Activated CD8-positive, alpha-beta memory T cell treated with anti-CD3 and anti-CD28 coated beads, Interleukin-2, amount 50 U/mL, for 1 hour (primary cell): ENCODE data around the gene RNF19B.
"Not testable (repeated sequence)": the region's sequence is repeated elsewhere in the genome, so short reads cannot be mapped to it uniquely, and the experiment has no call there.

Experiments
- DNase-seq: peaks from one replicate; pipeline ENCODE4 v3.0.0-alpha.2; 2020; ENCODE audit errors: extremely low read depth

Gene RNF19B

GRCh38 chr1:32991819-32992488, 27.3 kb upstream of the RNF19B start:
- DNase-seq = no peak

DNA sequence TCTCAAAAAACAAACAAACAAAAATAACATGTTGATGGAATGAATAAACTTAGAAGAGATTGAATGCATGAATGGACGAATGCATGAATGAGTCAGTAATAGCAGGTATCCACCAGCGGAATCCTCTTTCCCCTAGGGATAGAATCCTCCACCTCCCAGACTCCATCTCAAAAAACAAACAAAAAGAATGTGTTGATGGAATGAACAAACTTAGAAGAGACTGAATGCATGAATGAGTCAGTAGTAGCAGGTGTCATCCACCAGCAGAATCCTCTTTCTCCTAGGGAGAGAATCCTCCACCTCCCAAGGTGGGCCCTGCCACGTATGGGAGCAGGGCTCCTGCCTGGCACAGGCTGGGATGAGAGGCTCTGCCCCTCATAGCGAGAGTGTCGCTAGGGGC, 26.8 kb upstream of the RNF19B start:
- no peak for DNase-seq

DNA sequence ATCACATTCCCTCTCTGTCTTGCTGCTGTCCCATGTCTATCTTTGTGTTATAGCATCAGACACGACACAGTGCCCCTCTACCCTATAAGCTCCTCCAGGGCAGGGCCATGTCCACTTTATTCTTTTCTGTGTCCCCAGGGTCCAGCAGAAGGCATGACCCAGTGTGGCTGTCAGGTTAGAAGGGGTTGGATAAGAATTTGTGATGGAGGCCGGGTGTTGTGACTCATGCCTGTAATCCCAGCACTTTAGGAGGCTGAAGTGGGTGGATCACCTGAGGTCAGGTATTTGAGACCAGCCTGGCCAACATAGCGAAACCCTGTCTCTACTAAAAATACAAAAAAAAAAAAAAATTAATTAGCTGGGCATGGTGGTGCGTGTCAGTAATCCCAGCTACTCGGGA, 26.3 kb upstream of the RNF19B start:
- DNase-seq = no peak

DNA sequence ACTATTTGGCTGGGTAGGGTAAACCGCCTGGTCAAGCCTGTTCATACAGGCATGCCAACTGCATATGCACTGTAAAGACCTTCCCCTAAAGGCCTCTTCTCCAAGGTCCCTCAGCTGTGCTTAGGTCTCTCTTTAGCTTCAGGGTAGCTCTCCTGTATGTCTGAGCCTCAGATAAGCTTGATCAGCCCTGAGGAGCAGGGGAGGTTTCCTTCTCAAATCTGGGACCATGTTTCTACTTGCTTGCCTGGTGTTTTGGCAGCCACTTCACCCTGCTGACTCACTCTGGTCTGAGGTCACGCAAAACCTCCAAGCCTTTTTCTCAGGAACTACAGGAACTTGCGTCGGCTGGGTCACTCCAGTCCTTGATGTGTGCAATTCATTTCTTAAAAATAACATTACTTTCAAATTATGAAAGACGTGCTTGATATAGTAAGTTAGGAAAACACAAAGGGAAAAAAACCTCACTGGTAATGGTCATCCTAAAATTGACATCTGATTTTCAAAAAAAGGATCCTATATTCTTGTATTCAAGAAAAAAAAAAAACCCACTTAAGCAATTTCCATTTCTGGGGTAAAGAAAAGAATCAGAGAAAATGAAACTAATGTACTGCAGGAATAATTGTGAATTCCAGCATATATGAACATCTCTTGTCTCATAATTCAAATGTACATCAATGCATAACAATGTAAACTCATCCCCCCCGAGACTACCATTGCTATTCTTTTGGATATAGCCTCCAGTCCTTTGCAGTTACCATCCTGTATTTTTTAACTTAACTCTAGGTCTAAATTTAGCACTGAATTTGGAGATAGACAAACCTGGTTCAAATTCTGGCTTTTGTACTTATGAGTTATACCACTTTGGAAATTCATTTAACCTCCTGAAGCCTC, 24.8 kb upstream of the RNF19B start:
- DNase-seq = no peak

GRCh38 chr1:32988665-32989064, 24.1 kb upstream of the RNF19B start:
- DNase-seq = no peak

DNA sequence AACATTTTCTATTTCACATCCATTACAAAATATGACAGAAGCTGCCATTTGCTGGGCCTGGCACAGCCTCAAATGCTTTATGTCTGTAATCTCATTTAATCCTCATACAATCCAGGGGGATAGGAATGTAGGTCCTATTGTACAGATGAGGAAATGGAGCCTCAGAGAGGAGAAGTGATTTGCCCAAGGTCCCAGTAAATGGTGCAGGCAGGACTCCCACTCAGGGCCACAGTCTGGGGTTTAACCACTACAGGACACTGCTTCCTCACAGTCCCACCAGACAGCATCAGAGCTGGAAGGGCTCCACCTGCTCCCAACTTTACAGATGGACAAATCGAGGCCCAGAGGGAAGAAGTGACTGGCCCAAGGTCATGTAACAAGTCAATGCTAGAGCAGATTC, 20.6 kb upstream of the RNF19B start:
- DNase-seq = no peak

- DNase-seq = no peak
Measured at GRCh38 chr1:32984455-32985171, 20.0 kb upstream of the RNF19B start.

DNA sequence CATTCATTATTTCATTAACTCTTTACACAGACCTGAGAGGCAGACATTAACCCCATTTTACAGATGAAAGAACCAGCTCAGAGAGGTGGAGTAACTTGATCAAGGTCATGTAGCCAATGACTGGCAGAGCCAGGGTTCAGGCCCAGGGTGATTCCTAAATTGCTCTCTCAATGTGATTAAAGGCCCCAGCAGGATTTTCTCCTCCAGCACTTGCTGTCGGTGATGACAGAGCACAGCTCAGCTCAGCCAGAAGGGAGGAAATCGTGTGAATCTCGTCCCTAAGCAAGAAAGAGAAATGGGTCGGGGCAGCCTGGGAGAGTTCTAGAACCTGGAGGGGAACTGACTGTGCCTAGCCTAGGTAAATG, 19.5 kb upstream of the RNF19B start:
- no peak for DNase-seq

DNA sequence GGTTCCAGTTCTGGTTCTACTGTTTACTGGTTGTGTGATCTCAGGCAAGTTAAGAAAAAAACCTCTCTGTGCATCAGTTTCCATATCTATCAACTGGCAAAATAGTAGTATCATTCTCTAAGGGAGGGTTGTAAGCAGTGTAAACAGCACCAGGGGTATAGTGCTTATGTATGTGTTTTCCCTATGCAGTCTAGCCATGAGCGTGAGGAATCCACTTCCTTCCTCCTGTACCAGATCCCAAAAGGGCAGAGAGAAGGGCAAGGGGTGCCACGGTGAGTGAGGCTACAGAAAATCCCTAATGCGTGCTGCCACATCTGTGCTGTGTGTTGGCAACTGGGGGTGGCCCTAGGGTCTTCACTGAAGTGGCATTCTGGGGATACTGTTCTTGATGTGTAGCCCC, 18.4 kb upstream of the RNF19B start:
- DNase-seq = no peak

- no peak for DNase-seq
Measured at GRCh38 chr1:32981003-32981901, 16.6 kb upstream of the RNF19B start.

- DNase-seq = no peak
Measured at GRCh38 chr1:32980080-32980479, 15.5 kb upstream of the RNF19B start.

DNA sequence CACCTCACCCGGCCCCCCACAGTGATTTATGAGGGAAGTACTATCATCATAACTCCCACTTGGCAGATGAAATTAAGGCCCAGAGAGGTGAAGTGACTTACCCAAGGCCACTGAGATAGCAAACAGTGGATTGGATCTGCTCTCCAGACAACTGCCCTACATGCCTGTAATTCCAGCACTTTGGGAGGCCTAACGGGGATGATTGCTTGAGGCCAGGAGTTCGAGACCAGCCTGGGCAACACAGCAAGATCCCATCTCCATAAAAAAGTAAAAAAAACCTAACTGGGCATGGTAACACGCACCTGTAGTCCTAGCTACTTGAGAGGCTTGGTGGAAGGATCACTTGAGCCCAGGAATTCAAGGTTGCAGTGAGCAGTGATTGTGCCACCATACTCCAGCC, 14.2 kb upstream of the RNF19B start:
- no peak for DNase-seq

- DNase-seq = no peak
Measured at GRCh38 chr1:32977546-32978087, 13.0 kb upstream of the RNF19B start.

DNA sequence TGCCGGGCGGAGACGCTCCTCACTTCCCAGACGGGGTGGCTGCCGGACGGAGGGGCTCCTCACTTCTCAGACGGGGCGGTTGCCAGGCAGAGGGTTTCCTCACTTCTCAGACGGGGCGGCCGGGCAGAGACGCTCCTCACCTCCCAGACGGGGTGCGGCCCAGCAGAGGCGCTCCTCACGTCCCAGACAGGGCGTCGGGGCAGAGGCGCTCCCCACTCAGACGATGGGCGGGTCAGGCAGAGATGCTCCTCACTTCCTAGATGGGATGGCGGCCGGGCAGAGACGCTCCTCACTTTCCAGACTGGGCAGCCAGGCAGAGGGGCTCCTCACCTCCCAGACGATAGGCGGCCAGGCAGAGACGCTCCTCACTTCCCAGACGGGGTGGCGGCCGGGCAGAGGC, 10.4 kb upstream of the RNF19B start:
- DNase-seq = not testable (repeated sequence)

DNA sequence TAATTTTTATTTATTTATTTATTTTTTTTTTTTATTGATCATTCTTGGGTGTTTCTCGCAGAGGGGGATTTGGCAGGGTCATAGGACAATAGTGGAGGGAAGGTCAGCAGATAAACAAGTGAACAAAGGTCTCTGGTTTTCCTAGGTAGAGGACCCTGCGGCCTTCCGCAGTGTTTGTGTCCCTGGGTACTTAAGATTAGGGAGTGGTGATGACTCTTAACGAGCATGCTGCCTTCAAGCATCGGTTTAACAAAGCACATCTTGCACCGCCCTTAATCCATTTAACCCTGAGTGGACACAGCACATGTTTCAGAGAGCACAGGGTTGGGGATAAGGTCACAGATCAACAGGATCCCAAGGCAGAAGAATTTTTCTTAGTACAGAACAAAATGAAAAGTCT, 8.8 kb upstream of the RNF19B start:
- not testable (repeated sequence) for DNase-seq

- no peak for DNase-seq
Measured at GRCh38 chr1:32972814-32973428, 8.3 kb upstream of the RNF19B start.

DNA sequence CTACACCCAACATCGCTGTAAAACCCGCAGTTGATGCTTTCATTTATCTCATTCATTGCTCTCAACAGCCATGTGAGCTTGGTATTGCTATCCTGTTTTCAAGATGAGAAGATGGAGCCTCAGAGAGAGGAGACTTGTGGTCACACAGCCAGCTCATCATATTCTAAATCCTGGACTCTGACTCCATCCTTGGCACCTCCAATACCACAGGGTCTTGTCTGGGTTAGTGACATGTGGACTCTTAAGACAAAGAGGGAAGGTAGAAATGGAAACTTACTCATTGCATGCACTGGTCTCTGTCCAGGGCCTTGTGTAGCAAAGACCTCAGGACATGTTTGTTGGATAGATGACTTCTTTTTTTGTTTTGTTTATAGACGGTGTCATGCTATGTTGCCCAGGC, 7.0 kb upstream of the RNF19B start:
- no peak for DNase-seq

GRCh38 chr1:32971156-32971555, 6.5 kb upstream of the RNF19B start:
- no peak for DNase-seq

DNA sequence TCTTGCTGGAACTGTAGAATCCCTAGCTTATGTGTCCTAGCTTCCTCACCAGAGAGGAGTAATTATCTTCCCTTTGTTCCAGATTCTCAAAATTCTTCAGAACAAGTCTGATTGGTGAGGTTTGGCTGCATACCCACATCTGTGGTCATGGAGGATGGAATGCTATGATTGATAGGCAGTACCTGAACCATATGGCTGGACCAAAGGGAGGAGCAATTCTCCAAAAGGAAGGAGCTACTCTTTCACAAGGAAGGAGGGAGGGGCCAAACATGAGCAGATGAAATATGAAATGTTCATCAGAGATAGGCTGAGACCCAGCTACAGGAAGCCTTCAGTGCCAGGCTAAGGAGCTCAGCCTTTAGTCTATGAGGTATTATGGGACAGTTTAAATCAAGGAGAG, 5.0 kb upstream of the RNF19B start:
- DNase-seq = no peak

DNA sequence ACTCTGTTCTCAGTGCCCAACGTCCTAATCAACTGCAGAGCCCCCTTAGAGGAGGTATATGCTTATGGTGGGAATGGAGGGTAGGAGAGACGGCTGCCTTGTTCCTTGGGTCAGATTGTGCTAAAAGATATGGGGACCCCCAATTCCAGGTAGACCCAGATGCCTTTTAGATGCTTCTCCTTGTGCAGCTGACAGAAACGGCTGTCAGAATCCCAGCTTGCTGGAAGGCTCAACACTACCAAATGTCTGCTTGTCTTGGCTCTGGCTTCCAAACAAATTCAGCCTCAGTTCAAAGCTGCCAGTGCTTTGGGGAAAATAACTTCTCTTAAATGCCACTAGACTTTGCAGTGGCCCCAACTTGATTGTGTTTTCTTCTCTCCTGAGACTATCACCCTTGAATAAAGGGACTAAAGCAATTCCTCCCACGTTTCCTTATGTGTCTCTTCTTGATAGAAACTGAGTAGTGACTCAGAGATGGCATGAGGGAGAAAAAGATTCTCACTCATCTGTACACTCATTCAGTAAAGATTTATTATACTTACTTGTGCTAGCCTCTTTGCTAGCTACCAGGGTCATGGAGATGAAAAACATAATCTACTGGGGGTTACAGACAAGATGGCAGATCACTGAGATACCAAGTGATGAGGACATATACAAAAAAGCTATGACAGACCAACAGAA, 3.4 kb upstream of the RNF19B start:
- DNase-seq = no peak
